NCI-H1092 treated with DMSO at 0.1 percent for 48 hours (cell line): ENCODE results near the gene MFSD11.
"Not testable (repeated sequence)": the region's sequence is repeated elsewhere in the genome, so short reads cannot be mapped to it uniquely, and the experiment has no call there.

Experiments
- DNase-seq: peaks from one replicate; lab custom pipeline; 2025; lab: John Stamatoyannopoulos, UW

MFSD11 gene

GRCh38 chr17:76726776-76727718, 10.9 kb upstream of the MFSD11 start, which contains the start of gene METTL23:
Gene METTL23, plus strand, starts transcription at chr17:76726839. Its CDS starts 2,872 bp downstream, at chr17:76729711.
- peak; percentile 69 for DNase-seq

- no peak for DNase-seq
These were observed 10.0 kb upstream of the MFSD11 start for GRCh38 chr17:76727745-76728456.

GRCh38 chr17:76731800-76732733, 5.9 kb upstream of the MFSD11 start:
- not testable (repeated sequence) for DNase-seq

- no peak for DNase-seq
These were observed 4.9 kb upstream of the MFSD11 start for GRCh38 chr17:76732734-76733617.

GRCh38 chr17:76733618-76733957, 4.3 kb upstream of the MFSD11 start:
- DNase-seq = no peak

- no peak for DNase-seq
These were observed 3.7 kb upstream of the MFSD11 start for GRCh38 chr17:76734080-76734840.

GRCh38 chr17:76735006-76735405, 2.9 kb upstream of the MFSD11 start:
- no peak for DNase-seq

GRCh38 chr17:76735586-76736348, 2.2 kb upstream of the MFSD11 start:
- DNase-seq = no peak

- DNase-seq = peak; percentile 57
These were observed 1.4 kb upstream of the MFSD11 start for GRCh38 chr17:76736349-76737081.

GRCh38 chr17:76737082-76737675, 740 bp upstream of the MFSD11 start, which contains the start of gene SRSF2:
Gene SRSF2, minus strand, starts transcription at chr17:76737331. Its CDS starts 171 bp downstream, at chr17:76737160.
- peak; percentile 99 for DNase-seq

GRCh38 chr17:76738468-76738850, 540 bp downstream of the MFSD11 start:
- no peak for DNase-seq

GRCh38 chr17:76739568-76740115, 1.7 kb downstream of the MFSD11 start:
- DNase-seq = not testable (repeated sequence)

- DNase-seq = no peak
These were observed 2.6 kb downstream of the MFSD11 start for GRCh38 chr17:76740329-76741118.

- DNase-seq = no peak
These were observed 5.0 kb downstream of the MFSD11 start for GRCh38 chr17:76742958-76743357.

- DNase-seq = no peak
These were observed 6.8 kb downstream of the MFSD11 start for GRCh38 chr17:76744747-76745146.

GRCh38 chr17:76745785-76746184, 7.9 kb downstream of the MFSD11 start:
- not testable (repeated sequence) for DNase-seq
